GM19452 (cell line): Measurements from ENCODE around the gene RAD51B.

Source experiments
- ATAC-seq: cut with Tn5 transposase; IDR thresholded peaks from one replicate; pipeline ENCODE4 v1.9.1; 2021; ENCODE audit not compliant: unreplicated experiment

RAD51B gene

DNA sequence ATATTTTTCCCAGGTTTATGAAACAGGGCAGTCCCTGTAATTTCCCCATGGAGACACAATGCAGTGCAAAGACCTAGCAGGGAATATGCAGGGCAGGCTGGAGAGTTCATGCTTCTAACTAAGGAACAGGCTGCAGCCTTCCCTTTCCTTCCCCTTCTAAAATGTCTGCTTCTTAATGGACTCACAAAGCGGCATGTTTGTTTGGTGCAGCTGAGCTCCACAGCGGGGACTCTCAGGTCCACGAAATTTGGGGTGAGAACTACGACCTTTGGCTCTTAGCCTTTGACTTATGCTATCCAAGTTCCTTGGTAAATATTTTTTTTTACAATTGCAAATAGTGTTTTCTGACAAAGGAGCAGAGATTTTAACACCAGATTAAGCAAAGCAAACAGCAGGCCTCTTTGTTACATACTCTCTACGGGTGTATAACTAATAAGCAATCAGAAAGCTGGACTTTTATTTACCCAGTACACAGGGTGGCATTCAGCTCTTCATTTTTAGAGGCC, 649.7 kb downstream of the RAD51B start:
- ATAC-seq, result no peak

DNA sequence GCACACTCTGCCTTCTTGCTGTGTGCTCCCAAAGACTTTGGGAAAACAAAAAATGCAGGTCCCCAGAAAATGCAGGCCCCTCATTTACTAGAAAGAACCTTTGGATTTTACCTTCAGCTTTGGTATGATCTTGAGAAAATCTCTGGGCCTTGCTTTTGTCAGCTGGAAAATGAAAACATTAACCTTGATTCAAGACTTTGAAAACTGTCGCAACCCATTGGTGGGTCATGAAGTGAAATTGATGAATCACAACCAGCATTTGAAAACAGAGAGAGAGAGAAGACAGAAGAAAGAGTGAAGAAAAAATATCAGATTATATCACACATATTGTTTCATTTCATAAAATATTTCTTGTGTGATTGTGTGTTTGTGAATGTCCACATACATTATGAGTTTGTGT, 650.8 kb downstream of the RAD51B start:
- no peak for ATAC-seq

DNA sequence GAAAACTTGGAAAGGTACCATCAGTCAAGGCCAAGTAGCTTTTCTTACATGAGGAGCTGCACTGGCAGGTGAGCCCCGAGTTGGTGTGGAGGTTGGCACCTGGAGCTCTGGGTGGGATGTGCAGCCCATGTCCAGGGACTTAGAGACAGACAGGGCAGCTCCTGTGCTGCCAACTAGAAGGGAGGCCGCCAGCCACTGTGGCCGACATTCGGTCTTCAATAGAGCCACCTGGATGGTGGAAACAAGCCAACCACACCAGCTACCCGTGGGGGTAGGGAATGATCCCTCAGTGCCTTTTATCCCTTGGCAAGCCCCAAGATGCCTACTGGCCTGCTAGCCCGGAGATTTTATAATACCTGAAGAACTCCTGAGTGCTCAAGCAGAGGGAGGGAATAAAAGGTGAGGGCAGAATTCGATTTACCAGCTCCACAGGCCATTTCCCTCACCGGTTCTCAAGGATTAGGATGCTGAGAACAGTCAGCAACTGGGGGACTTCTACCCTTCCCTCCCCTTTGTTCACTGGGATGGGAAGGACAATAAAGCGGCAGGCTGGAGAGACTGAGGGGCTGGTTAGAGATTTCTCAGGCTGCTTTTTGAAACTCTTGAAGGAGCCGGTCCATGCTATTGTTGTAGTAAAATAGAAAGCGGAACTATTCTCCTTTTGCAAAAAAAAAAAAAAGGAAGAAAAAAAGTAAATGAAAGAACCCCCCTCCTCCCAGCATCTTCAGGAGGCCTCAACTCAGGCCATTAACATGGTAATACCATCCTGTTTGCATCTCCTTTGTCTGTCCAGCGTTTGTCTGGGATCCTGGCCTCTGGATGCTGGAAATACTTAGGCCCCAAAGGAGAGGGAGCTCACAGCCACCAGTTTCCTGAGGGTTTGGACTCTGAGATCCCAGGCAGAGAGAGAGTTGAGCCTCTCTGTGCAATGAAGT, 651.7 kb downstream of the RAD51B start:
- ATAC-seq, result no peak

DNA sequence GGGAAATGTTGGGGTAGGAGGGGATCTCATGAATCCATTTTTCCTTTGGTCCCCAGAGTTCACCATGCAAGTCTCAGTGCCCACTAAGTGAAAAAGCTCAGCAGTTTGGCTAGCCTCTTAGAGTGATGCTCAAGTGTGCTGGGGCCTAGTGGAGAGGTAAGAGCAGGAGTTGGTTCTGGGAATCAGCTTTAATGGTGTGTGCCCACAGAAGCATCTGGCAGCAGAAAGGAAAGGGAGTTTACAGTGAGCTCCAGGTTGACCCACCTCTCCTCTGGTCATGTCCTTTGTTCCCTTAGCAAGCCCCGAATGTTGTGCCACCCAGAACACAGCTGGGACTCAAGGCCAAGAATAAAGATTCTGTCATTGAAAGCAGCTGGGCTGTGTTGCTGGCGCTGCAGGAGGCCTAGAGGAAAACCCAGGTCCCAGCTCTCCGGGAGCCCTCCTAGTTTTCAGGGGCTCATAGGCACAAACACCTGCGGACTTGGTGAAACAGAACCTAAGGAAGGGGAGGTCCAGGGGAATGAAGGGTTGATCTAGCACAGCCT, 652.5 kb downstream of the RAD51B start:
- no peak for ATAC-seq

DNA sequence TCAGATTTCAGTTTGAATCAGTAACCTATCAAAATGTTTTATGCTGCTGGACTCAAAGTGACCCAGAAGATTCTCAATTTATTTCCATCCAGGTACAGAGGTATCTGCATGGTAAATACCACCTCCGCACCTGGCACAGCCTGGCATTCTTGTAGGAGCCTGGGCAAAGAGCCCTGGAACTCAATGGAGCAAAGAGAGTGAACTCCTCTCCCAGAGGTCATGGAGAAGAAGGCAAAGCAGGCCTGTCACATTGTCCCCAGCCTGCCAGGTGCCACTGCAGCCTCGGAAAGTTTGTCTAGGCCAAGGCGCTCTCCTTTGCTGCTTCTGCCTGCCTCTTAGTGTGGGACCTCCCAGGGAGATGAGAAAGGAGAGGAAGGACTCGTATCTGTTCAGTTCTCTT, 653.5 kb downstream of the RAD51B start:
- ATAC-seq, result no peak

DNA sequence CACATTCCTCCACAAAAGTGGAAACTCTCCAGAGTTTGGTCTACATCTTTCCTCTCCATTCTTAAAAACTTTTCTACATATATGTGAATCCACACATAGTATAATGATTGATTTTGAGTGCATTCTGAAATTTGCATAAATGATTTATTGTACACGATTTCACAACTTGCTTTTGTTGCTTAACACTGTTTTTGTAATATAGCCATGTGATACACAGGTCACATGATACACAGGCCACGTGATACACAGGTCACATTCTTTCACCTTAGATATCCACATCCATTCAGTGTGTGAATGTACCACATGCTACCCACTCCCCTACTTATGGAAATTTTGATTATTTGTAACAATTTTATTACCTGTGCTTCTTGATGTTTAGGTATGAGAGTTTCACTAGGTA, 654.2 kb downstream of the RAD51B start:
- no peak for ATAC-seq

DNA sequence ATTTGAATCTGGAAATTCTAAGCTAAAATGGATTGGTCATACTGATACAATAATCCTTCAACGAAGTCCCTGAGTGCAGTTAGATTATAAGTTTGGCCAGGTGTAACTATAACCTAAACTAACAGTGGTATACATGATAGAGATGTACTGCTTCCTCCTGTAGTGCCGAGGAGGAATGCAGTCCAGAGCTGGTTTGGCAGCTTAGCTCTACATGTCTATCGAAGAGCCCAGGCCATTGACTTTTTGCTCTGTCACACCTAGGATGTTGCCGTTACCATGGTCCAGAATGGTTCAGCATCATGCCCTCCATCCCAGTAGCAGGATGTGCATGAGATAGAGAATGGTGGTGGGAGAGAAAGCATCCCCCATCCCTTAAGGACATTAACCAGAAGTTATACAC, 655.2 kb downstream of the RAD51B start:
- ATAC-seq, result no peak

DNA sequence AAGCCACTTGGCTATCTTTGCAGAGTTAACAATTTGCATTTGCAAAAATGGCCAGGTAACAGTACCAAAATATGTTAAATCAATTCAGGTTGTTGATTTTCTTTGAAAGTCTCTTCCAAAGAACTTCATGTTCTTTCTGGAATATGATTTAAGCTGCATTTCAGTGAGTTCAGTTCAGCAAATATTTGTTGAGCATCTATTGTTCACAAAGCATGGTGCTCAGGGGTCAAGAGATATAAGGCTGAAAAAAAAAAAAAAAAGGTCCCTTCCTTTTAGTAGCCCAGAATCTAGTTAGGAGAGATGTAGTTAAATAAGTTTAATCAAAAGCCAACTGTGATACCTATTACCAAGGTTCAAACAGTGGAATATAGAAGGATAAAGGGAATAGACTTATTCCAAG, 656.2 kb downstream of the RAD51B start:
- ATAC-seq, result no peak

DNA sequence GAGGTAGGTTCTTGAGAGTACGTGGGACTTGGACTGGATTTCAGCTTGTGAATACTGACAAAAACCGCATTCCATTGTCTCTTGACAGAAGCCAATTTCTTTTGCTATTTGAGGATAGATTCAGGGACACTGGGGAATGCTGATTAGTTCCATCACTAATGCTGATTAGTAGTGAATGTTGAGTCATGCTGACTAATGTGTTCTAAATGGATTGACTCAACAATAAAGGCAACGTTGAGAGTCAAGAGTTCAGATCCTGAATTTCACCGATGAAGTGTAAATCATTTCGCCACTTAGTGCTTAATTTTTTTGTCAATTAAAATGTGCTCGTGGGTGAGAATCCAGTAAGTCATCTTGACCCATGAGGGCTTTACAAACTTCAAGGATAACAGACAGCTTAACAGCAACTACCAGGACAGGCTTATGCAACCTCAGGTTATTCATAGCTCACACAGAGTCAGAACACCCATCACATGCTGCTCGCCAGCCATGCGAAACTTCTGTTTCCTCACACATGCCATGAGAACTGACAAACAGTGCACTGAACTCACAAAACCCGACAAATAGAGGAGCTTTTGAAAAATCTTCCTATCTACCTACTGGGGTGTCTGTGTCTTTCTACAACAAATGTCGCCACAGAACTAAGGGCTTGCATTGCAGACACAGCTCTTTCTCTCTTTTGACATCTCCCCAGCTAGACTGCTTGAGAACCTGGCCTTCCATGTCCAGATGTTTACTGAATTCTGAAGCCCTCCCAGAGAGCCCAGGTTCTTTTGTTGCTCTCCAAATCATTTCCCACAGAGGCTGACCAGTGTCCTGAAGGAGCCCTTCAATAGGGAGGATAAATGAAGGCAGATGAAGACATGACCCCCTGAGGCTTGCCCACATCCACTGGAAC, 656.9 kb downstream of the RAD51B start:
- peak; percentile 80 for ATAC-seq

DNA sequence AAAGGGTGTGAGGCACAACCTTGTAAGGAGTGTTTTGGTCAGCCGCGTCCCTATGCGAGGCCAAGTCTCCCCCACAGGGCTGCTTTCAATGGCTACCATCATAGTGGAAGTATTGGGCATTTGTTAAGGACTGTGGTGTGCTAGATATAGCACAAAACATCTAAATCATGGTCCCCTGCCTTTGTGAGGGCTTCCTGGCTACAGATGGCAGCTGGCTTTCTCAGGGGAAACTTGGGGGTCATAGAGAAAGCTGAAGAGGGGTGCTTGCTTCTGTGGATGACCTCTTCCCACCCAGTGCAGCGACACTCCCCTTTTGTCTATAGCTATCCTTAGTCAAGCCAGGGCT, 657.5 kb downstream of the RAD51B start:
- ATAC-seq, result no peak

DNA sequence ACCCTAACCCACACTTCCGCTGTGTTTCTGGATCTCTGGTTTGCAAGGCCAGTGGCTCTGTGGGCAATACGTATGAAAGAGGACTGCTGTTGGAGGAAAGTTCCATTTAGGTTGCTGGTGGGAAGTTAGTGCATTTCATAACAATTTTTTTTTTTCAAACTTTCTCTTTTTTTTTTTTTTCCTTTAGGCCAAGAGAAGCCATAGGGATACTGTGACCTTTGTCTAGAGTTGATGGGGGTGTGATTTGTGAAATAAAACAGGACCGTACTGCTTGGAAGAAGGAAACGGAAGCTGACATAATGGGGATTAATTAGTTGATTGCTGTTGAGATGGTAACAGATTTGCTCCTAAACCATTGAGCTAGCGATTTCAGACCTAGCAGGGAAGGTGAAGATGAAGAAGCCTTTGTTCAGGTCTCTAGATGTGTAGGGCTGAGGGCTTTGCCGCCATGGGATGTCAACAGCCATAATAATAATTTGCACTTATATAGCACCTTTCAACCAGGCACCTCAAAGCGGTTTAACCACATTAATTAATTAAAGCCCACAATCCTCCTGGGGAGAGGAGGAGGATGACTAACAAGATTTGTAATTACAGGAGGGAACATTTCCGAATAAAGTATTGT, 658.0 kb downstream of the RAD51B start:
- no peak for ATAC-seq

DNA sequence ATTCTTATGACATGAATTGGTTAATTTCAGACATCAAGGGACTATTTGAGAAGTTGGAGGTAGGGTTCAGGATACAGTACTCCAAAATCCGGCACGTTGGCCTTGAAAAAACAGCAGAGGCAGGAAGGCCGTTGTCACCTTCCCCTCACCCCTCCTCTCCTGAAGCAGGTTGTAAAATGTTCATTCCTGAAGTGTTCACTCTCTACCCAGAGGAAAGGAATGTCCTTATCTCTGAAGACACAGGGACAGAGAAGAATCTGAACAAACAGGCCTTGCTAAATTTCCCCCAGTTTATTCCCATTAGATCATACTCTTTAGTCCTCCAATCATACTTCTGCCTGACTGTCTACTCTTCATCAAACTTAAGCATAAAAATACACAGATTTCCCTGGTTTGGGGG, 659.7 kb downstream of the RAD51B start:
- no peak for ATAC-seq

DNA sequence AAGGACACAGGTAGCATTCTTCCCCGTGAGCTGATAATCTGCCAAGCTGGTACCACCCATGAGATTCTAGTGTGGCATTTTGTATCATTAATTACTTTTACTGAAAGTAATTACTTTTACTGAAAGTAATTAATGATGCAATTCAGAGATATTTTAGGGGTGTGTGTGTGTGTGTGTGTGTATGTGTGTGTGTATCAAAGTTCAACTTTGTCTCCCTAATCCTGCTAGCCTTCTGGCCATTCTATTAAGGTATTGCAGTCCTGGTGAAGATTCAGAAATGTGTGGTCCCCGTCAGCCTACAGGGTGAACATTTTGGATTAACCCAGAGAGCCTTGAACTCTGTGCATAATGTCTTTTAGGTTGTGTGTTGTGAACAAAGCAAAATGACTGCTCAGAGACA, 662.4 kb downstream of the RAD51B start:
- no peak for ATAC-seq

DNA sequence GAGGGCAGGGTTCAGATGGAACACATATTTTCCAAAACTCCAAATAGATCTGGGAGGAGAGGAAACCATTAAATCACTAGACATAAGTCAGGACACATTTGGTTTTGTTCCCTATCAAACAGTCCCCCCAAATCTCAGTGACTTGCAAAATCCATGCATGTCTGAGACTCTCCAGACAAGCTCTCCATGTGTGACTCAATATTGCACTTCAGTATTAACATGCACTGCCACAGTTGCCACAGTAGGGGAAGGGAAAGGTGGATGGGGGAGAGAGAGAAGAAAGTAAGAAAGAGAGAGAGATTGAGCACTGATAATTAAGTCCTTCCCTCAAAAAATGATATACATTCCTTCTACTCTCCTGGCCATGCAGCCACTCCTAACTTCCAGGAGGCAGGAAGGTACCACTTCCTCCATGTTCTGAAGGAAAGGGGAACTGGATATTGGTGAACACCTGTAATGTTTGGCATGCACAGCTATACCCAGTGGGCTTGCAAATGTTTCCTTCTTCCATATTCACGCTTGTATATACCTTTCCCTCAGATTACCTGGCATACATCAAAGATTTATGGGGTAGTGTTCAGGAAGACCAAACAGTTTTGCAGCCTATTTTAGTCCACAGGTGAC, 663.3 kb downstream of the RAD51B start:
- no peak for ATAC-seq

DNA sequence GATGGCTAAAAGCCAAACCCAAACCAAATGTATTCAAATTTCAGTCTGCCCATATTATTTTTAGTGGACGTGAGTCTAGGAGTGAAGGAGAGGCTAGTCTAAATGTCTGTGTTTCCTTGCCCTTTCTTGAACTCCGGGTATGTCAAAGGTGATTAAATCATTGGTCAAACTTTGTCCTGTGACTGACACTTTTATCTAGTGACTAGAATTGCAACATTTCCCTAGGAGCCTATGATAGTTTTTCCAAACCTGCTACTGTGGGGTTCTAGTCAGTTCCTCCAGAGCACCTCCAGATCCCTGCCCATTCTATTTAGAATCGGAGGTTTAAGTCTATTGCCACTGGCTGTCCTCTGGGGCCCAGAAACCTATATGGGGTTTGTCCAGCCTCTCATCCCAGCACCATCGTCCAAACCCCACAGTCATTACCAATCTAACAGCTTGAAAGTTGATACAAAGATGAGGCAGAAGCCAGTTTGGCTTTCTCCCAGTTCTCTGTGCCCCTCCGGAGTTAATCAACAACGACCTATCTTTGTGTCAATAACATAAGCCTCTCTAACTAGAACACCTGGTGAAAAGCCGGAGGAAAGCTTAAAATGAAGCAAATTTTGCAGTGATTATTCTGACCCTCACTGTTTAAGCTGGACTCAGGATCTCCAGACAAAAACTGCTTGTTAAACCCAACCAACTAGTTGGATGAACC, 666.6 kb downstream of the RAD51B start:
- no peak for ATAC-seq

DNA sequence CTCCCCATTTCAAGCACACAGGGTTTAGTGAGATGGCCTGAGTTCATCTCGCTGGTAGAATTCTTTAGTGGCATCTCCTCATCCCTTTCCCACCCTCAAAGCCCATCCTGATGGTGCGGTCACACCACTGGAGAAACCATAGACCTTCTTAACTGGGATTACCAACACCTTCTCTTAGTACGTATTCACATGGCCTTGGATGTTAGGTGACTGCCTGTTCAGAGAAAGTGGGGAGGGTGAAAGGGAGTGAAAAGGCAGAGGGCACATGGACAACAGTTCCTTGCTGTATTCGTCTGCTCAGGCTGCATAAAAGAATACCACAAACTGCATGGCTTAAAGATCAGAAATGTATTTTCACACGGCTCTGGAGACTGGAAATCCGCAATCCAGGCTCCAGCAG, 667.2 kb downstream of the RAD51B start:
- ATAC-seq, result no peak

DNA sequence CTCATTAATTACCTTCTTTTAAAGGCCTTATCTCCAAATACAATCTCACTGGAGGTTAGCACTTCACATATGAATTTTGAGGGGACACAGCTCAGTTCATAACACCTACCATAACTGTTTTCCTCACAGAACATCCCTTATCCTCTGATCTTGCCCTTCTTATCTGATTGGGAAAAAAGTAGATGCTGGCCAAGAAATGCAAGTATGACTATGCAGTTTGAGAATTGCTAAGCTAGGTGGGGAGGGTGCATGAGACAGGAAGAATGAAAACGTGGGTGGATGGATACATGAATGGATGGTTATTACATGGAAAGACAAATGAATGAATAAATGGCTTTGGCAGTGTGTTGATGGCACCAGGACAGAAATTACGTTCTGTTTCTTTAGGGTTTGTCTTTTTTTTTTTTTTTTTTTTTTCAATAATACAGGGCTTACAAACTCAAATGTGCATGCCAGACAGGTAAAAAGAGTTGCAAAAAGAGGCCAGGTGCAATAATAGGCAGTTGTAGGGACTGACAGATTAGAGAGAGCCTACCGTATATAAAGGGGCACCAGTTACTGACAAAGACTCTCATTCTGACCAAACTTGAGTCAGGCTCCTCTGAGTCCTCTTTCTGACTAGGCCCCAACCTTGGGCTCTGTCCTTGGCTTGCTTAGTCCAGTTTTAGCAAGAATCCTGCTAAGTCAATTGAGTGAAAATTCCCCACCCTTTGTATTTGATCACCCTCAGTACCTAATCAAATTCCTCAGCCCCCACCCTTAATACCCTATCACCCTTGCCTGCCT, 668.4 kb downstream of the RAD51B start:
- ATAC-seq, result no peak

DNA sequence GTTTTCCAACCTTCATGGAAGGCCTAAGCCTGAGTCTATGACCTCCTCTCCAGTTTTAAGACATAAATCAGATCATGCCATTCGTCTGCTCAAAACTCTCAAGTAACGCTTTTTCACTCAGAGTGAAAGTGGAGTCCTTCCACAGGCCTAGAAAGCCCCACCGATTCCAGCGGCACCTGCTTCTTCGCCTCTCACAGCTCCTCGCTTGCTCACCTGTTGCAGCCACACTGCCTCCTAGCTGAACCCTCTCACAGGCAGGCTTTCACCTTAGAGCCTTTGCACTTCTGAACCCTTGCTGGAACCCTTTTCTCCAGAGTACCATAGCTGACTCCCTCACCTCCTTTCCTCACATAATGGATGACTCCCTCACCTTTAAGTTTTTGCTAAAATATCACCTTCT, 672.2 kb downstream of the RAD51B start:
- no peak for ATAC-seq

DNA sequence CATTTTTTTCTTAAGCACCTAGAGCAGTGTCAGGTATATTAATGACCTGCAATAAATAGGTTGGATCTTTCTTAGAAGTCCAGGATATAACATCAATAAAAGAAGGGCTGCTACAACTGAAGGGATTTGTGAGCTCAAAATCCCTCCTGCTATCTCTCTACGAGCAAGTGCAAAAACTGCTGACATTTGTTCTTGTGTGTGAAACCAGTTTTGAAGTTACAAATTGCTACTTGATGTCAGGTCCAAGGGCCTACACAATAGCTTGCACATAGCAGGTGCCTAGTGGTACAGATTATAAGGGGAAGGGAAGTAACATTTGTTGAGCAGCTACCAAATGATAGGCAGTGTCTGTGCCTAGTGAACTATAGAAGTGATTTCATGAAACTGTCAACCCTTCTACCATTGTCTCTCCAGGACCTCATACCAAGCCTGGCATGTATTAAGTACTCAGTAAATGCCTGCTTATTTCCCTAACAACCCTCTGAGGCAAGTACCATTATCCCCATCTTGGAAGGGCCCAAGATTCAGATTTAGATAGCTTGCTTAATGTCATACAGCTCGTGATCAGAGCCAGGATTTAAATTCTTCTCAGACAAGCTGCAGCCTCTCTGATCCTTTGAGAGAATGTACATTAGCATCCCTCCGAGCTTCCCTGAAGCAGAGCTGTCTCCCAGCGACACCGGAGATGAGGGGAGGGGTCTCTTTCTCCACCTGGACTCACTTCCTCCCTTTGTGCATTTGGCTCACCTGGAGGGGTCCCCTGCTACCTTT, 673.0 kb downstream of the RAD51B start:
- no peak for ATAC-seq
